CD4-positive, alpha-beta T cell (primary cell): Measurements from ENCODE around the gene CRIP1. TPM values are rescaled to one million over a fixed set of nuclear protein-coding genes. Genes with fewer than 3 reads are reported as not detected.

Experiments
- ATAC-seq: fragments of 200-7000 bp; cut with Tn5 transposase; one replicate; pipeline ENCODE4 v1.10.0; 2022; ENCODE audit warnings: mild to moderate bottlenecking; ENCODE audit not compliant: poor library complexity
- CTCF ChIA-PET: fragments of 350-600 bp; sonication (Branson Sonifier 250); formaldehyde crosslinking; loops from one replicate; lab custom pipeline; 2021; ENCODE audit warnings: antibody characterized with exemption, inconsistent platforms; lab: Charles Lee
- POLR2A ChIA-PET: fragments of 350-600 bp; sonication (Branson Sonifier 250); formaldehyde crosslinking; loops from one replicate; lab custom pipeline; 2021; ENCODE audit warnings: antibody characterized with exemption, inconsistent platforms; lab: Charles Lee
- DNase-seq, 14 experiments: peaks; one replicate each; pipeline ENCODE4 v3.0.0-alpha.2; 2013 to 2020; ENCODE audit warnings: mixed read lengths in 2 of 14
- H3K27ac ChIP-seq, 2 donors: one replicate each; pipeline versions ENCODE4 v1.5.1 to v1.7.0; 2013; ENCODE audit warnings: low read length in 2 of 2, low read depth in 1 of 2, mild to moderate bottlenecking in 1 of 2
- H3K27me3 ChIP-seq, 2 experiments: 1 replicate in 1 of 2; 2 replicates in 1 of 2; pipeline versions ENCODE4 v1.6.1 to v1.7.0; 2013; ENCODE audit warnings: low read length in 2 of 2, control low read depth in 1 of 2, mild to moderate bottlenecking in 1 of 2, moderate library complexity in 1 of 2; ENCODE audit not compliant: insufficient read depth in 2 of 2, control insufficient read depth in 1 of 2
- H3K36me3 ChIP-seq: one replicate; pipeline ENCODE4 v1.6.1; 2013; ENCODE audit warnings: low read length, control low read depth; ENCODE audit not compliant: insufficient read depth
- H3K4me1 ChIP-seq: one replicate; pipeline ENCODE4 v1.6.1; 2013; ENCODE audit warnings: low read length, control low read depth; ENCODE audit not compliant: insufficient read depth
- H3K4me3 ChIP-seq: one replicate; pipeline ENCODE4 v1.5.1; 2013; ENCODE audit warnings: mild to moderate bottlenecking, low read length, moderate library complexity
- H3K9me3 ChIP-seq, 2 experiments: 1 replicate in 1 of 2; 2 replicates in 1 of 2; pipeline versions ENCODE4 v1.6.1 to v1.7.0; 2013; ENCODE audit warnings: low read length in 2 of 2, mild to moderate bottlenecking in 2 of 2, control low read depth in 1 of 2, moderate library complexity in 1 of 2; ENCODE audit not compliant: control insufficient read depth in 1 of 2, insufficient read depth in 1 of 2
- H3K27ac Mint-ChIP-seq: one replicate; pipeline ENCODE4 v1.8.0; 2020; ENCODE audit warnings: mixed read lengths
- H3K27me3 Mint-ChIP-seq: one replicate; pipeline ENCODE4 v1.8.0; 2021; ENCODE audit warnings: mixed read lengths
- H3K36me3 Mint-ChIP-seq: one replicate; pipeline ENCODE4 v1.8.0; 2021; ENCODE audit warnings: low read depth, mixed read lengths
- H3K4me1 Mint-ChIP-seq: one replicate; pipeline ENCODE4 v1.8.0; 2021; ENCODE audit warnings: low read depth, mixed read lengths
- H3K4me3 Mint-ChIP-seq: one replicate; pipeline ENCODE4 v1.8.0; 2020; ENCODE audit warnings: mild to moderate bottlenecking, mixed read lengths
- H3K9me3 Mint-ChIP-seq: one replicate; pipeline ENCODE4 v1.8.0; 2020; ENCODE audit warnings: mixed read lengths
- CTCF ChIP-seq: fragments of 200-600 bp; IDR thresholded peaks from one replicate; pipeline ENCODE4 v1.8.0; 2022; ENCODE audit warnings: antibody characterized with exemption, mild to moderate bottlenecking
- intact Hi-C, 2 experiments: fragments of 100-400 bp; cut with DNase I in 1 of 2; cut with micrococcal nuclease in 1 of 2; formaldehyde crosslinking; loops; one replicate each; pipeline versions ENCODE4 v1.15.1 to v1.9.0; 2023 to 2025; cut with DNase I, micrococcal nuclease
- total RNA-seq, 174 experiments: library from RNA in 2 of 174; stranded (reverse) in 2 of 174; gene quantifications; one replicate each; pipeline ENCODE4 v1.2.3 and lab custom pipeline; 2021 to 2026

CRIP1 gene
- total RNA-seq, 2 experiments from 2014 or later: 250 to 258 TPM

GRCh38 chr14:105529319-105529568 lies 42.6 kb downstream of the CRIP1 start:
- intact Hi-C loops: loop anchor here (2.0 to 5.0 kb wide), 3 partner anchors 38 to 217 kb away; partner anchors contain the start of genes PACS2 (in 1 of the 2) and TEDC1 (in 1 of the 2)
- Histone ChIP-seq H3K36me3 (no peaks in the 10 kb centered on the region), H3K4me1 (peaks cover 39% of the 10 kb centered on the region), H3K9me3 (peaks cover 0 to 11% of the 10 kb centered on the region in 2 experiments), H3K27ac (no peak overlapping the region), H3K27me3 (peaks cover 19 to 23% of the 10 kb centered on the region in 2 experiments), H3K4me3 (peak overlapping the region; percentile 58)
- ATAC-seq (no peak), DNase-seq (peak in 1 of 14 experiments; percentile 66)
- CTCF ChIA-PET: interaction anchor here (0.6 to 2.9 kb wide), 4 partner anchors 36 to 158 kb away, joined by 3 to 20 read pairs (median 6); no protein-coding TSS in a partner anchor
- Mint-ChIP-seq H3K4me3 (peak overlapping the region; percentile 86), H3K36me3 (no peaks in the 10 kb centered on the region), H3K27ac (peak overlapping the region; percentile 30), H3K27me3 (peaks cover 16% of the 10 kb centered on the region), H3K9me3 (no peaks in the 10 kb centered on the region), H3K4me1 (peaks cover 17% of the 10 kb centered on the region)
- POLR2A ChIA-PET: interaction anchor here (2.1 kb wide), 1 partner anchor 39 kb away, joined by 10 read pairs; no protein-coding TSS in a partner anchor
- TF ChIP-seq CTCF: no peak

GRCh38 chr14:105529569-105530284 lies 43.0 kb downstream of the CRIP1 start:
- POLR2A ChIA-PET: interaction anchor here (2.1 kb wide), 1 partner anchor 40 kb away, joined by 10 read pairs; no protein-coding TSS in a partner anchor
- Mint-ChIP-seq H3K4me1 (peaks cover 17% of the 10 kb centered on the region), H3K36me3 (no peaks in the 10 kb centered on the region), H3K27me3 (peaks cover 11% of the 10 kb centered on the region), H3K27ac (peak overlapping the region; percentile 59), H3K9me3 (no peaks in the 10 kb centered on the region), H3K4me3 (peak overlapping the region; percentile 86)
- Histone ChIP-seq H3K36me3 (no peaks in the 10 kb centered on the region), H3K4me3 (peak overlapping the region; percentile 58), H3K27me3 (peaks cover 19 to 23% of the 10 kb centered on the region in 2 experiments), H3K4me1 (peaks cover 39% of the 10 kb centered on the region), H3K27ac (peak overlapping the region in 1 of 2 donors; percentile 22), H3K9me3 (peaks cover 0 to 11% of the 10 kb centered on the region in 2 experiments)
- CTCF ChIA-PET: interaction anchor here (0.6 to 2.9 kb wide), 4 partner anchors 37 to 159 kb away, joined by 3 to 20 read pairs (median 6); no protein-coding TSS in a partner anchor
- TF ChIP-seq CTCF: no peak
- DNase-seq (peak in 6 of 14 experiments; percentile 24 to 72 (median 29)), ATAC-seq (peak; percentile 15)
- intact Hi-C loops: loop anchor here (2.0 to 5.0 kb wide), 4 partner anchors 39 to 327 kb away; partner anchors contain the start of genes PACS2 (in 1 of the 2) and TEDC1 (in 1 of the 2)

- peak overlapping the region; percentile 59 for H3K27ac Mint-ChIP-seq
- ChIA-PET CTCF (no interaction called here), POLR2A (interaction anchor here (0.8 kb wide), 1 partner anchor 41 kb away, joined by 3 read pairs; no protein-coding TSS in a partner anchor)
- no peaks in the 10 kb centered on the region for H3K9me3 Mint-ChIP-seq
- peak overlapping the region; percentile 74 for H3K4me3 Mint-ChIP-seq
- H3K4me3 ChIP-seq: peak overlapping the region; percentile 43
- H3K36me3 ChIP-seq: no peaks in the 10 kb centered on the region
- peaks cover 17% of the 10 kb centered on the region for H3K4me1 Mint-ChIP-seq
- H3K9me3 ChIP-seq: peaks cover 0 to 11% of the 10 kb centered on the region in 2 experiments
- peaks cover 39% of the 10 kb centered on the region for H3K4me1 ChIP-seq
- peaks cover 17 to 20% of the 10 kb centered on the region in 2 experiments for H3K27me3 ChIP-seq
- no peak for DNase-seq
- no peak for ATAC-seq
- peaks cover 8% of the 10 kb centered on the region for H3K27me3 Mint-ChIP-seq
- intact Hi-C loops: loop anchor here in 1 of 2 experiments (5.0 kb wide), 1 partner anchor 328 kb away; no protein-coding TSS in a partner anchor
- no peak overlapping the region for H3K27ac ChIP-seq
- H3K36me3 Mint-ChIP-seq: no peaks in the 10 kb centered on the region
- no peak for TF ChIP-seq CTCF
Observed at GRCh38 chr14:105530285-105531087, 43.8 kb downstream of the CRIP1 start.
